NCI-H82 treated with DMSO at 0.1 percent for 48 hours (cell line): ENCODE measurements around the gene RNF40.

Source experiments
- DNase-seq: peaks from one replicate; lab custom pipeline; 2025; ENCODE audit not compliant: unreplicated experiment; lab: John Stamatoyannopoulos, UW

Gene RNF40

DNA sequence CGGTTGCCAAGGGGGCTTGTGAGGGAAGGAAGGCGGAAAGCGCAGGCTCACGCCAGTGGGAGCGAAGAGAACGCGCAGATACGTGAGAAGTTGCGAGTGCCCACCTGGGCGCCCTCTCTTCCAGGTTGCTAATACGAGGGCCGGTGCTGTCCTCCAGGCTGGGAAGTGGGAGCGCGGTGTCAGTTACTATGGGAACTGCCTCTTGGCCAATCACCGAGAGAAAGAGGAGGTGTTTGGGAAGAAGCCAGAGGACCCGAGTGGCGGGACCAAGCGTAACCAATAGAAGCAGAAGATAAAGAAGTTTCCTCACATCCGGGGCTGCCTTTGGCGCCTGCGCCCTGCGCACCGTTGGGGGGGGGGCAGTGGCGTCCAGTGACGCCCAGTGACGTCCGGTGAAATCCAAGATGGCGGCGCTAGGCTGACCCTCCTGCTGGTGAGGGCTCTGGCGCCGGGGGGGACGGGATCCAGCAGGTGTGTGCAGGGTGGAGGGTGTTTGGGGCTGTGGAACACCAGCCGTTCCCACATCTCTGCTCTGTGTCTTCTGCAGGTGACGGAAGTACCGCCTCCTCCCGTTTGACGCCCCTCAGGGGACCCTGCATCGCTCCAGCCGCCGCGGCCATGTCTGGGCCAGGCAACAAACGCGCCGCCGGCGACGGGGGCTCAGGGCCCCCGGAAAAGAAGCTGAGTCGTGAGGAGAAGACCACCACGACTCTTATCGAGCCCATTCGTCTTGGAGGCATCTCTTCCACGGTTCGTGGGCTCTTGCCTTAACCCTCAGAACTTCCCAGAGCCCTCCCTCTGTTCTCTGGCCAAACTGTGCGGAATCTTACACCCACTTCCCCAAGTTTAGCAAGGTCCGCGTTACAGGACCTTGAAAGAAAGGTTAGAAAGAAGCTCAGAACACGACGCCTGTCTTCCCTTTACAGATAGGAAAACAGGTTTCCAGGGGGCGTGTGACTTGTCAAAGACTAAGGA is at the start of gene RNF40, which contains the start of gene CFAP119:
TSS of gene RNF40 (plus strand) at position 395 of the 975 bp plus-strand sequence. CDS start at position 619, 224 bp downstream.
TSS of gene CFAP119 (minus strand) at position 135 of the 975 bp plus-strand sequence. CDS start 314 bp downstream, outside the sequence.
- peak; percentile 93 for DNase-seq

DNA sequence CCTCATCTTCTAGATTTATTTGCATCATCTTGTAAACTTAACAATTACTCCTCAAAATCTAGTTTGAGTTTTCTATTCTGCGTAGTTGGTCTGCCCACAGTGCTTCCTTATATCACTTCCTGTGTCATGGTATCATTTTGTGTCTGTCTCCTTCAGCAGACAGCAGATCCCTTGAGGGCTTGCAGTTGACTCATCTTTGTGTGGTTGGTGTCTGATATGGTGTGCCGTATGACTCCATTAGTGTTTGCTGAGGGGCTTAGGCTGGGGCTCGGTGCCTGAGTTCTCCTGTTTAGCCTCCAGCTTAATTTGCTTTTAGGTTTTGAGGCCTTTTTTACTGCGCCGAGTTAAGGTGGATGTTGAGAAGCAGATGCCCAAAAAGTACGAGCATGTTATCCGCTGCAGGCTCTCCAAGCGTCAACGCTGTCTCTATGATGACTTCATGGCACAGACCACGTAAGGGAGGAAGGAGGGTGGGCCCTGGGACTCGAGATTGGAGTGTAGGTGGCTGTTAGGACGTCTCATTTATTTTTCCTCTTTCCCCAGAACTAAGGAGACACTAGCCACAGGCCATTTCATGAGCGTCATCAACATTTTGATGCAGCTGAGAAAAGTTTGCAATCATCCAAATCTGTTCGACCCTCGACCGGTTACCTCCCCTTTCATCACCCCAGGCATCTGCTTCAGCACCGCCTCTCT is 46.2 kb upstream of the RNF40 start:
- no peak for DNase-seq

DNA sequence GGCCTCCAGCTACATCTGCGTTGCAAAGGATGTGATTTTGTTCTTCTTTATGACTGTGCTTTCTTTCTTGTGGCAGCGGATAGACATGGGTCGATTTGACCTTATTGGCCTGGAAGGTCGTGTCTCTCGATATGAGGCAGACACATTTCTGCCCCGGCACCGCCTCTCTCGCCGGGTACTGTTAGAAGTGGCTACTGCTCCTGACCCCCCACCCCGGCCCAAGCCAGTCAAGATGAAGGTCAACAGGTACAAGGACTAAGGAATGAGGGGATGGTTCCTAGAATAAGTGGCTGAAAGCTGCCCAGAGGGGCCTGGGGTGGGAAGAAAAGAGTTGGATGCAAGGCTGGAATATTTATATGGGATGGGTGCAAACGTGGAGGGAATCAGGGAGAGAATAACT is 42.0 kb upstream of the RNF40 start:
- no peak for DNase-seq

DNA sequence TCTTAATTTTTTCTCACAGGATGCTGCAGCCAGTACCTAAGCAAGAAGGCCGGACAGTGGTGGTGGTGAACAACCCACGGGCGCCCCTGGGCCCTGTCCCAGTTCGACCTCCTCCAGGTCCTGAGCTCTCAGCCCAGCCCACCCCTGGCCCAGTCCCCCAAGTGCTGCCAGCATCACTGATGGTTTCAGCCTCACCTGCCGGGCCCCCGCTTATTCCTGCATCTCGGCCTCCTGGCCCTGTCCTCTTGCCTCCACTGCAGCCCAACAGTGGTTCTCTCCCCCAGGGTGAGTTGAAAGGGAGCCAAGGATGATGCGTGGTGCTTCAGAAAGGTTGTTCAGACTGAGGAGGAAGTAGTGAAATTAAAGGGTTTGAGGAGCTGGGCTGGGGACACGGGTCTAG is 41.4 kb upstream of the RNF40 start:
- DNase-seq = no peak

DNA sequence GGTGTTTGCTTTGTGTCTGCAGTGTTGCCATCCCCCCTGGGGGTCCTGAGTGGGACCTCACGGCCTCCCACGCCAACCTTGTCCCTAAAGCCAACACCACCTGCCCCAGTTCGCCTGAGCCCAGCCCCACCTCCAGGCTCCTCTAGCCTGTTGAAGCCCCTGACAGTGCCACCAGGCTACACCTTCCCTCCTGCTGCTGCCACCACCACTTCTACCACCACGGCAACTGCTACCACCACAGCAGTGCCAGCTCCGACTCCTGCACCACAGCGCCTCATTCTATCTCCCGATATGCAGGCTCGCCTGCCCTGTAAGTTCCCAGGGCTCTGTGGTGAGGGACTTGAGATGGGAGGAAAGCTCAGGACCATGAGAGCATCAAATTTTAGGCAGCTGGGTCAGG is 41.0 kb upstream of the RNF40 start:
- DNase-seq = no peak

DNA sequence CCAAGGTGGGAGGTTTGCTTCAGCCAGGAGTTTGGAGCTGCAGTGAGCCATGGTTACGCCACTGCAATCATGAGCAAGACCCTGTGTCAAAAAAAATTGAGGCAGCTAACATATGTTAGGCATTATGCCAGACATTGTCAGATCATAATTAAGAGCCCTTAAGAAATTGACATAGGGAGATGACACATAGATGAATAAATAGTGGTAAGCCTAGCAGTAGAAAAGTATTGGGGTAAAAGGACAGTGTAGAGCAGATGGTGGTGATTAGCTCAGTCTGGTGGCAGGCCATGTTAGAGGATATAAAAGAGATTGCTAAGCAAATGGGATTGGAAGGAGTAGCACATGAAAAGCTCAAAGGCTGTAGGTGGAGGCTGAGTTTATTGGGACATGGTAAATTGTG is 40.5 kb upstream of the RNF40 start:
- peak; percentile 81 for DNase-seq

DNA sequence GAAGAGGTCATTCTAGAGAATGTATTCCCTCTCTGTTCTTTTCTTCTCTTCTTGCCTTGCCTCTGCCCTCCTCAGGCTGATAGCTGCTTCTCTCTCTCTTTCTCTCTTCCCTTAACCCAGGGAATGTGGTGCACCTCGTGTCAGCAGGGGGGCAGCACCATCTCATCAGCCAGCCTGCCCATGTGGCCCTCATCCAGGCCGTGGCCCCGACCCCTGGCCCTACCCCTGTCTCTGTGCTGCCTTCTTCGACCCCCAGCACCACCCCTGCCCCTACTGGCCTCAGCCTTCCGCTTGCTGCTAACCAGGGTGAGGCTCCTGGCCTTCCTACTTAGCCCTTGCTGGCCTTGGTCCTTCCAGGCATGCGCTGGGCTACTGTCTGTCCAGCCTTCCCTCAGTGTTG is 39.7 kb upstream of the RNF40 start:
- no peak for DNase-seq

DNA sequence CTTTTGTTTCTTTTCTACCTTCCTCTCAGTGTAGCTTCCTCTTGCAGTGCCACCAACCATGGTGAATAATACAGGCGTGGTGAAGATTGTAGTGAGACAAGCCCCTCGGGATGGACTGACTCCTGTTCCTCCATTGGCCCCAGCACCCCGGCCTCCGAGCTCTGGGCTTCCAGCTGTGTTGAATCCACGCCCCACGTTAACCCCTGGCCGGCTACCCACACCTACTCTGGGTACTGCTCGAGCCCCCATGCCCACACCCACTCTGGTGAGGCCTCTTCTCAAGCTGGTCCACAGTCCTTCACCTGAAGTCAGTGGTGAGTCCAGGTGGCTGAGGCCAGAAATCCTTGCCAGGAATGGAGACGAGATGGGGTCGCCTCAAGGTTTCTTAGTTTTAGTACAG is 39.2 kb upstream of the RNF40 start:
- no peak for DNase-seq

DNA sequence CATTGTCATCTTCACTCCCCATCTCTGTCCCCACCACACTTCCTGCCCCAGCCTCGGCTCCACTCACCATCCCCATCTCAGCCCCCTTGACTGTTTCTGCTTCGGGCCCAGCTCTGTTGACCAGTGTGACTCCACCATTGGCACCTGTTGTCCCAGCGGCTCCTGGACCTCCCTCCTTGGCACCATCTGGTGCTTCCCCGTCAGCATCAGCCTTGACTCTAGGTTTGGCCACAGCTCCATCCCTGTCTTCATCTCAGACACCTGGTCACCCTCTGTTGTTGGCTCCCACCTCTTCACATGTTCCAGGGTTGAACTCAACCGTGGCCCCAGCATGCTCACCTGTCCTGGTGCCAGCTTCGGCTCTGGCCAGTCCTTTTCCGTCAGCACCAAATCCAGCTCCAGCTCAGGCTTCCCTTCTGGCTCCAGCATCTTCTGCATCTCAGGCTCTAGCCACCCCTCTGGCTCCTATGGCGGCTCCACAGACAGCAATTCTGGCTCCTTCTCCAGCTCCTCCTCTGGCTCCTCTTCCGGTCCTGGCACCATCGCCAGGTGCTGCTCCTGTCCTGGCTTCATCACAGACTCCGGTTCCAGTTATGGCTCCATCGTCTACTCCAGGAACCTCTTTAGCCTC is 38.3 kb upstream of the RNF40 start:
- no peak for DNase-seq

DNA sequence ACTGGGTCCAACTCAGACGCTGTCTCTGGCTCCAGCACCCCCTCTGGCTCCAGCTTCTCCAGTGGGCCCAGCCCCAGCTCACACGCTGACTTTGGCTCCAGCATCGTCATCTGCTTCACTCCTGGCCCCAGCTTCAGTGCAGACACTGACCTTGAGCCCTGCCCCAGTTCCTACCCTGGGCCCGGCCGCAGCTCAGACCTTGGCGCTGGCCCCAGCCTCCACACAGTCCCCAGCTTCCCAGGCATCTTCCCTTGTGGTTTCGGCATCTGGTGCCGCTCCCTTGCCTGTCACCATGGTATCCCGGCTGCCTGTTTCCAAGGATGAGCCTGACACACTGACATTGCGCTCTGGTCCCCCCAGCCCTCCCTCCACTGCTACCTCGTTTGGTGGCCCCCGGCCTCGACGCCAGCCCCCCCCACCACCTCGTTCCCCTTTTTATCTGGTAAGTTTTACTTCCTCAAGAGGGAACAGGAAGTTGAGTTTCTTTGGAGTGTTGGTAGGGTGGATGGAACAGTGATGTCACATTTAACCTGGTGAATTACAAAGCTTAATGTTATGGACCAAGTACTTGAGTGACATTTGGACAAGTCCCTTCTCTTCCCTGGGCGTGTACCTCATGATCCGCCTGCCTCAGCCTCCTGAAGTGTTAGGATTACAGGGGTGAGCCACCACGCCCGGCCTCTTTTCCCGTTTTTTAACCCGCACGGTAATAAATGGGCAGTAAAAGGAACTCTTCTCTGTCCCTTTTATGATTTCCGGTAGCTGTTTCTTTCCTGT is 37.3 kb upstream of the RNF40 start:
- DNase-seq = no peak

DNA sequence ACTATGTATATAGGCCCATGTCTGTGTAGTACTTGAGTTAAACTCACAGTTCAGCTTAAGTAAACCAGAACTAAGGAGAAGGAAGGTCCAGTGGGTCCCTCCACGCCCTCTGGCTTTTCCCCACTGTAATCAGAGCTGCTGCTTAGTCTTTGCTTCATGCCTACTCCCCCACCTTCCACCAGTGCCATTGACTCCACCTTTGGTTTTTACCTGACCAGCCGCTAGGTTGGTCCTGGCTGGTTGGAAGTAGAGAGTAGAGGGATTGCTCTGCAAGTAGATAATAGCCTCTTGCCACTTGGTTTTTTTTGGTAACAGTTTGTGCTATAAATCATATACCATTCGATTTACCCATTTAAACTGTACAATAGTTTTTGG is 36.7 kb upstream of the RNF40 start:
- no peak for DNase-seq

DNA sequence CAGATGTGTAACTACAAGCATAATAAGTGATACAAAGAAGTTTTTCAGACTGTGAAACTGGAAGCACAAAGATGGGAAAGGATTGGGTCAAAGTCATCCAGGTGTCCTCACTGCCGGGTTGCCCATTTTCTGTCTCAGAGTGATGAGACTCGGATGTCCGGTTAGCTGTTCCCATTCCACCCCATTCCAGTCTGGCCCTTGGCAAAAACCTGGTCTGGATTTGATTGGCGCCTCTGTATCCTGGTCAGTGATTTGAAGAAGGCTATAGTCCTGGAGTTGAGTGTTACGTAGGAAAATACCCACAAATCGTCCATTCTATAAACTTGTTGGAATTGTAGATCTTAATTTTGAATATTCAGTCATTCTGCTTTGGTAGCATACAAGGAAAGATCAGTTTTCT is 33.8 kb upstream of the RNF40 start:
- DNase-seq = no peak

DNA sequence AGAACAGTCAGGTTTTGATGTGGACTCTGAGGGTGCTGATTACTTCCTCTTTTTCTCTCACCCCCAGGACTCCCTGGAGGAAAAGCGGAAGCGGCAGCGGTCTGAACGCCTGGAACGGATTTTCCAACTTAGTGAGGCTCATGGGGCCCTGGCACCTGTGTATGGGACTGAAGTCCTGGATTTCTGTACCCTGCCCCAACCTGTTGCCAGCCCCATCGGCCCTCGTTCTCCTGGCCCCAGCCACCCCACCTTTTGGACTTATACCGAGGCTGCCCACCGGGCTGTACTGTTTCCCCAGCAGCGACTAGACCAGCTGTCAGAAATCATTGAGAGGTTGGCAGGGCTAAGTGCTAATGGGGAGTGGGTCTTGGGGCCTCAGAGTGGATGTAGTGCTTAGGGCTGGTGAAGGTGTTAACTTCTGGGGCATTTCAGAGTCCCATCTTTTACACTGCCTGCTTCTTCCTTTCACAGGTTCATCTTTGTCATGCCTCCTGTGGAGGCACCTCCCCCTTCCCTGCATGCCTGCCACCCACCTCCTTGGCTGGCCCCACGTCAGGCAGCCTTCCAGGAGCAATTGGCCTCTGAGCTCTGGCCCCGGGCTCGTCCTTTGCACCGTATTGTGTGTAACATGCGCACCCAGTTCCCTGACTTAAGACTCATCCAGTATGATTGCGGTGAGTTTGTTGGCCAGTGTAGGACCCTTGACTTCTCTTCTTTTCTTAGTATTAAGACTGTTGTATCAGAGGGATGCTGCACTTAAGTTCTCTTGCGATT is 33.0 kb upstream of the RNF40 start:
- no peak for DNase-seq

DNA sequence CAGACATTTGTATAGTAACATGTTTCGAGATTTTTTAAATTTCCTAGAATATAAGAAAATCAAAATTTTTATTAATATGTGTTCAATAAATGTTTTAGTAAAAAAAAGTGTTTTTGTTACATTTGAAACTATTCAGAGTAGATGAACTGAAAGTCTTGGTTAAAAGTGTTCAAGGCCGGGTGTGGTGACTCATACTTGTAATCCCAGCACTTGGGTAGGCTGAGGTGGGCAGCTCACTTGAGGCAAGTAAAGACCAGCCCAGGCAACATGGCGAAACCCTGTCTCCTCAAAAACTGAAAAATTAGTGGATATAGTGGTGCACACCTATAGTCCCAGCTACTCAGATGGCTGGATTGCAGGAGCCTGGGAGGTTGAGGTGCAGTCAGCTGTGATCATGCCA is 30.7 kb upstream of the RNF40 start:
- no peak for DNase-seq

DNA sequence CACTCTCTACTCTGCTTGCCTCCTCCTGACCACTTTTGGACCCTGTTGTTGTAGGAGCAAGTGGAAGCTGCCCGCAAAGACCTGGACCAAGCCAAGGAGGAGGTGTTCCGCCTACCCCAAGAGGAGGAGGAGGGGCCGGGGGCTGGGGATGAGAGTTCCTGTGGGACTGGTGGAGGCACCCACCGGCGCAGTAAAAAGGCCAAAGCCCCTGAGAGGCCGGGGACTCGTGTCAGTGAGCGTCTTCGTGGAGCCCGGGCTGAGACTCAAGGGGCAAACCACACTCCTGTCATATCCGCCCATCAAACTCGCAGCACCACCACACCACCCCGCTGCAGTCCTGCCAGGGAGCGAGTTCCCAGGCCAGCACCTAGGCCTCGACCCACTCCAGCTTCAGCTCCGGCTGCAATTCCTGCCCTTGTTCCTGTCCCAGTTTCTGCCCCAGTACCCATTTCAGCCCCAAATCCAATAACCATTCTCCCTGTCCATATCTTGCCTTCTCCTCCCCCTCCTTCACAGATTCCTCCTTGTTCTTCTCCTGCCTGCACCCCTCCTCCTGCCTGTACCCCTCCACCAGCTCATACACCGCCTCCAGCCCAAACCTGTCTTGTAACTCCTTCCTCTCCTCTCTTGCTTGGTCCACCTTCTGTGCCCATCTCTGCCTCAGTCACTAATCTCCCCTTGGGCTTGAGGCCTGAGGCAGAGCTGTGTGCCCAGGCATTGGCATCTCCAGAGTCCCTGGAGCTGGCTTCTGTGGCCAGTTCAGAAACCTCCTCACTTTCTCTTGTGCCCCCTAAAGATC is 24.9 kb upstream of the RNF40 start:
- no peak for DNase-seq

DNA sequence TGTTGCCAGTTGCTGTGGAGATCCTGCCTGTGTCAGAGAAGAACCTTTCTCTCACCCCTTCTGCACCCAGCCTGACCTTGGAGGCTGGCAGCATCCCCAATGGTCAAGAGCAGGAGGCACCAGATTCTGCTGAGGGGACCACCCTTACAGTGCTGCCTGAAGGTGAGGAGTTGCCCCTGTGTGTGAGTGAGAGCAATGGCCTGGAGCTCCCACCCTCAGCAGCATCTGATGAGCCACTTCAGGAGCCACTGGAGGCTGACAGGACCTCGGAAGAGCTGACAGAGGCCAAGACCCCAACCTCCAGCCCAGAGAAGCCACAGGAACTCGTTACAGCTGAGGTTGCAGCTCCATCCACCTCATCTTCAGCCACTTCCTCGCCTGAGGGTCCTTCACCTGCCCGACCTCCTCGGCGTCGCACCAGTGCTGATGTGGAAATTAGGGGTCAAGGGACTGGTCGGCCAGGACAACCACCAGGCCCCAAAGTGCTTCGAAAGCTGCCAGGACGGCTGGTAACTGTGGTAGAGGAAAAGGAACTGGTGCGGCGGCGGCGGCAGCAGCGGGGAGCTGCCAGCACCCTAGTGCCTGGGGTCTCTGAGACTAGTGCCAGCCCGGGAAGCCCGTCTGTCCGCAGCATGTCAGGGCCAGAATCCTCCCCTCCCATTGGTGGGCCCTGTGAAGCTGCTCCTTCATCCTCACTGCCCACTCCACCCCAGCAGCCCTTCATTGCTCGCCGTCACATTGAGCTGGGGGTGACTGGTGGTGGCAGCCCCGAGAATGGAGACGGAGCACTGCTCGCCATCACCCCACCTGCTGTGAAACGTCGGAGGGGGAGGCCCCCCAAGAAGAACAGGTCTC is 24.1 kb upstream of the RNF40 start:
- no peak for DNase-seq

DNA sequence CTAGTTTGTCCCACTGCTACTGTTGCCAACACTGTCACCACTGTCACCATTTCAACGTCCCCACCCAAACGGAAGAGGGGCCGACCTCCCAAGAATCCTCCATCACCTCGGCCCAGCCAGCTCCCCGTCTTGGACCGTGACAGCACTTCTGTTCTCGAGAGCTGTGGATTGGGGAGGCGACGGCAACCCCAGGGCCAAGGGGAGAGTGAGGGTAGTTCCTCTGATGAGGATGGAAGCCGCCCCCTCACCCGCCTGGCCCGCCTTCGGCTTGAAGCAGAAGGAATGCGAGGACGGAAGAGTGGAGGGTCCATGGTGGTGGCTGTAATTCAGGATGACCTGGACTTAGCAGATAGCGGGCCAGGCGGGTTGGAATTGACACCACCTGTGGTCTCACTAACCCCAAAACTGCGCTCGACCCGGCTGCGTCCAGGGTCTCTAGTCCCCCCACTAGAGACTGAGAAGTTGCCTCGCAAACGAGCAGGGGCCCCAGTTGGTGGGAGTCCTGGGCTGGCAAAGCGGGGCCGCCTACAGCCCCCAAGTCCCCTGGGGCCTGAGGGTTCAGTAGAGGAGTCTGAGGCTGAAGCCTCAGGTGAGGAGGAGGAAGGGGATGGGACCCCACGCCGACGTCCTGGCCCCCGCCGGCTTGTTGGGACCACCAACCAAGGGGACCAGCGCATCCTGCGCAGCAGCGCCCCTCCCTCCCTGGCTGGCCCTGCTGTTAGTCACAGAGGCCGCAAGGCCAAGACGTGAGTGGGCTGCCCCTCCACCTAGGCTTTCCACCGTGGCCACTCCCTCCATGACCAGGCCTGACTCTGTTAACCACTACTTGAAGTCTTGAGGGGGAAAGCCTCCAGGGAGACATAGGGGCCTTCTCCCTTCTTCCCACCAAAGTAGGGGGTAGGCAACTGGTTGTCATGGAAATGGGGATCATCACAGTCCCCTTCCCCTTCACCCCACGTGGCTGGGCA is 22.9 kb upstream of the RNF40 start:
- no peak for DNase-seq
